GM23338 (cell line): Measurements from ENCODE around the gene FNDC7.

Experiments
- CTCF ChIP-seq, 2 experiments: fragments of 200-600 bp in 1 of 2; sonication (generic) in 1 of 2; conservative IDR thresholded peaks; 2 replicates each; pipeline versions ENCODE4 v1.5.1 to v1.6.1; 2016 to 2017; ENCODE audit warnings: antibody characterized with exemption in 2 of 2, low read depth in 2 of 2, mild to moderate bottlenecking in 2 of 2, moderate library complexity in 1 of 2
- EZH2phosphoT487 ChIP-seq: fragments of 200-600 bp; sonication (generic); IDR thresholded peaks from one replicate; pipeline ENCODE4 v1.8.1; 2018; ENCODE audit warnings: antibody characterized with exemption; ENCODE audit not compliant: unreplicated experiment
- JUNB ChIP-seq: IDR thresholded peaks from one replicate; pipeline ENCODE4 v1.6.1; 2016; ENCODE audit warnings: antibody characterized with exemption; ENCODE audit not compliant: unreplicated experiment
- STAT1 ChIP-seq: IDR thresholded peaks from one replicate; pipeline ENCODE4 v1.6.1; 2016; ENCODE audit warnings: antibody characterized with exemption; ENCODE audit not compliant: unreplicated experiment
- TF ChIP-seq, protein P1 (sequence below): IDR thresholded peaks from one replicate; pipeline ENCODE4 v1.6.1; 2018; ENCODE audit warnings: antibody characterized with exemption; ENCODE audit not compliant: unreplicated experiment

GRCh38 chr1:108728327-108728923, 15.7 kb downstream of the FNDC7 start:
- no peak for TF ChIP-seq CTCF (conservative IDR thresholded peaks at IDR 0.05; ENCODE audit: low read depth in 2 of 2)
- TF ChIP-seq STAT1 = no peak
- TF ChIP-seq, protein P1, sequence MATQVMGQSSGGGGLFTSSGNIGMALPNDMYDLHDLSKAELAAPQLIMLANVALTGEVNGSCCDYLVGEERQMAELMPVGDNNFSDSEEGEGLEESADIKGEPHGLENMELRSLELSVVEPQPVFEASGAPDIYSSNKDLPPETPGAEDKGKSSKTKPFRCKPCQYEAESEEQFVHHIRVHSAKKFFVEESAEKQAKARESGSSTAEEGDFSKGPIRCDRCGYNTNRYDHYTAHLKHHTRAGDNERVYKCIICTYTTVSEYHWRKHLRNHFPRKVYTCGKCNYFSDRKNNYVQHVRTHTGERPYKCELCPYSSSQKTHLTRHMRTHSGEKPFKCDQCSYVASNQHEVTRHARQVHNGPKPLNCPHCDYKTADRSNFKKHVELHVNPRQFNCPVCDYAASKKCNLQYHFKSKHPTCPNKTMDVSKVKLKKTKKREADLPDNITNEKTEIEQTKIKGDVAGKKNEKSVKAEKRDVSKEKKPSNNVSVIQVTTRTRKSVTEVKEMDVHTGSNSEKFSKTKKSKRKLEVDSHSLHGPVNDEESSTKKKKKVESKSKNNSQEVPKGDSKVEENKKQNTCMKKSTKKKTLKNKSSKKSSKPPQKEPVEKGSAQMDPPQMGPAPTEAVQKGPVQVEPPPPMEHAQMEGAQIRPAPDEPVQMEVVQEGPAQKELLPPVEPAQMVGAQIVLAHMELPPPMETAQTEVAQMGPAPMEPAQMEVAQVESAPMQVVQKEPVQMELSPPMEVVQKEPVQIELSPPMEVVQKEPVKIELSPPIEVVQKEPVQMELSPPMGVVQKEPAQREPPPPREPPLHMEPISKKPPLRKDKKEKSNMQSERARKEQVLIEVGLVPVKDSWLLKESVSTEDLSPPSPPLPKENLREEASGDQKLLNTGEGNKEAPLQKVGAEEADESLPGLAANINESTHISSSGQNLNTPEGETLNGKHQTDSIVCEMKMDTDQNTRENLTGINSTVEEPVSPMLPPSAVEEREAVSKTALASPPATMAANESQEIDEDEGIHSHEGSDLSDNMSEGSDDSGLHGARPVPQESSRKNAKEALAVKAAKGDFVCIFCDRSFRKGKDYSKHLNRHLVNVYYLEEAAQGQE = no peak
- TF ChIP-seq EZH2phosphoT487 = no peak
- TF ChIP-seq JUNB = no peak
